Naive B cell (primary cell): Measurements from ENCODE around the gene ADAMTSL3. TPM values are rescaled to one million over a fixed set of nuclear protein-coding genes. Genes with fewer than 3 reads are reported as not detected.
"Not testable (repeated sequence)": the region's sequence is repeated elsewhere in the genome, so short reads cannot be mapped to it uniquely, and the experiment has no call there.

Experiments
- ATAC-seq, 2 donors: fragments of 150-1000 bp; cut with Tn5 transposase; 2 replicates each; pipeline ENCODE4 v1.10.0; 2021; ENCODE audit warnings: low read depth in 2 of 2, mild to moderate bottlenecking in 2 of 2, moderate library complexity in 2 of 2
- DNase-seq: peaks from one replicate; pipeline ENCODE4 v3.0.0; 2022
- H3K27ac Mint-ChIP-seq, 6 donors: one replicate each; pipeline ENCODE4 v1.8.0; 2020 to 2022; ENCODE audit warnings: mild to moderate bottlenecking in 6 of 6, mixed read lengths in 6 of 6, moderate library complexity in 5 of 6, inconsistent platforms in 2 of 6
- H3K27me3 Mint-ChIP-seq, 3 donors: one replicate each; pipeline ENCODE4 v1.8.0; 2021 to 2022; ENCODE audit warnings: mixed read lengths in 3 of 3, mild to moderate bottlenecking in 1 of 3
- H3K36me3 Mint-ChIP-seq, 2 donors: one replicate each; pipeline ENCODE4 v1.8.0; 2020 to 2022; ENCODE audit warnings: mixed read lengths in 2 of 2, inconsistent platforms in 1 of 2, mild to moderate bottlenecking in 1 of 2
- H3K4me1 Mint-ChIP-seq, 3 donors: one replicate each; pipeline ENCODE4 v1.8.0; 2020 to 2022; ENCODE audit warnings: mixed read lengths in 3 of 3, inconsistent platforms in 1 of 3, mild to moderate bottlenecking in 1 of 3, moderate library complexity in 1 of 3
- H3K4me3 Mint-ChIP-seq, 8 donors: one replicate each; pipeline ENCODE4 v1.8.0; 2020 to 2022; ENCODE audit warnings: mild to moderate bottlenecking in 8 of 8, mixed read lengths in 8 of 8, moderate library complexity in 8 of 8, inconsistent platforms in 2 of 8
- H3K9me3 Mint-ChIP-seq, 7 donors: one replicate each; pipeline ENCODE4 v1.8.0; 2020 to 2022; ENCODE audit warnings: mixed read lengths in 7 of 7, mild to moderate bottlenecking in 5 of 7, inconsistent platforms in 2 of 7, moderate library complexity in 1 of 7
- polyA plus RNA-seq, 6 donors: library from polyadenylated mRNA; unstranded; fragments of 300-500 nt; fragmentation: Illumina TruSeq; gene quantifications; one replicate each; pipeline ENCODE4 v1.2.3, GENCODE V29; 2021; ENCODE audit warnings: low read depth in 6 of 6

Gene ADAMTSL3
- polyA plus RNA-seq, 6 donors from 2014 or later: not detected

DNA sequence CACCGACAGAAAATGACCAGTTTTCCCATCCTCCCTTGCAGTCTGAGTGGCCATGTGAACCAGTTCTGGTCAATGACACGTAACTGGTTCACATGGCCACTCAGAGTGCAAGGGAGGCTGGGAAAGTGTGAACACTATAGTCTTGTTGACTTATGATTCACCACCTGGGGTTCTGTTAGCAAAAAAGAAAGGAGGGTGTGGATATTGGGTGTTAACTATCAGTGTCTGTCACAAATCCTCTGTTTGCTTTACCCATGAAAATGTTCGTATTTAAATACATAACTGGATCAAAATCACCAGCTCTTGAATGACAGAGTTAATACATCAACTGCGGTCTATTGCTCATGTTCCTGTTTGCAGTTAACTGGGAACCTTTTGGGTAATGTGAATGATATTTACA, 92.3 kb downstream of the ADAMTSL3 start:
- no peaks in the 10 kb centered on the region for H3K27me3 Mint-ChIP-seq
- no peak for DNase-seq
- H3K4me1 Mint-ChIP-seq: no peaks in the 10 kb centered on the region
- ATAC-seq: no peak
- peaks cover 0 to 5% (median 0%) of the 10 kb centered on the region in 7 donors for H3K9me3 Mint-ChIP-seq
- H3K4me3 Mint-ChIP-seq: no peak overlapping the region
- H3K36me3 Mint-ChIP-seq: no peaks in the 10 kb centered on the region
- H3K27ac Mint-ChIP-seq: no peak overlapping the region

DNA sequence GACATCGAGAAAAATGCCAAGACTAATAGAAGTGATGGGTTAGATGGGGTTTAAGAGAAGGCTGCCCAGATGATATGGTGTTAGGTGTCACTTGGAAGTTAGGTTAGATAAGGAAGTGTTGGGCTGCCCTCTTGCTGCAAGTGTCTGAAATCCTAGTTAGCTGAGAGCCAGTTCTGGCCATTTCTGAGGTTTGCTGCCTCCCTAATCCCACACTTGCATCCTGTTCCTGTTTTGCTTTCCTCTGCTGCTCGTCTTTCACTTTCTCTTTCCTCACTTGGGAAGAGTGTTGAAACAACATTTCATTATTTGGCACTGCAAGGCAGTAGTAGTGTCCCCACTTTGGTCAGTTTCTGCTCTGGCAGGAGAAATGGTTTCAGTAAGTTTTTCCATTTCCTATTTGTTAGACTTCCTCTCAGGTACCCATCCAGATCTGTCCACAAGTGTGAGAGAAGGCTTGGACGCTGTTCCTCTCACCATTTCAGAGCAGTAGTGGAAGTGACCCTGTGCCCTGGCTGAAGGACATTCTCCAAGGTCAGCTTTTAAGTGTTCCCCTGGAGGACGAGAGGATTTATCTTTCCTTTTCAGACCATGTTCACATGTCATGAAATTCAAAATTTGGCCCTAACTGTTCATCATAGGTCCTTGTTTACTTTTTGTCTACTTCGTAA, 93.3 kb downstream of the ADAMTSL3 start:
- Mint-ChIP-seq H3K4me1 (no peaks in the 10 kb centered on the region), H3K4me3 (no peak overlapping the region), H3K9me3 (peaks cover 0 to 5% (median 0%) of the 10 kb centered on the region in 7 donors), H3K27me3 (no peaks in the 10 kb centered on the region), H3K36me3 (no peaks in the 10 kb centered on the region), H3K27ac (no peak overlapping the region)
- ATAC-seq (no peak), DNase-seq (no peak)

DNA sequence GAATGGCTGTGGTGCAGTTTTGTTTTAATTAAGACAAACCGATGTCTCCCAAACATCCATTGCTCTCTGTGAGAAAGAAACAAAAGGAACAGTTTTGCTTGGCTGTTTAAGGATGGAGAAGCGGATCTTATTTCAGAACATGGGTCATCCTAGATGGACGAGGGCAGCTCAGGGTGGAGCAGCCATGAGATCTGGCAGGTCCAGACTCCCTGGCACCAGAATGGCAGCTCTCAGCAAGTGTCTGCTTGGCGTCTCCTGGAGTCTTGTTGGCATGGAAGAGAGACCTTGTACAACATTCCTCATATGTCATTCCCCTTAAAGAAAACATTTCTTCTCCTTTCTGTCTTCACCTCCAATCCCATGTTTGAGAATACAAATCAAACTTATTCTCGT, 93.8 kb downstream of the ADAMTSL3 start:
- Mint-ChIP-seq H3K27ac (no peak overlapping the region), H3K9me3 (peaks cover 0 to 5% (median 0%) of the 10 kb centered on the region in 7 donors), H3K27me3 (no peaks in the 10 kb centered on the region), H3K36me3 (no peaks in the 10 kb centered on the region), H3K4me3 (no peak overlapping the region), H3K4me1 (no peaks in the 10 kb centered on the region)
- ATAC-seq: no peak
- DNase-seq: no peak

DNA sequence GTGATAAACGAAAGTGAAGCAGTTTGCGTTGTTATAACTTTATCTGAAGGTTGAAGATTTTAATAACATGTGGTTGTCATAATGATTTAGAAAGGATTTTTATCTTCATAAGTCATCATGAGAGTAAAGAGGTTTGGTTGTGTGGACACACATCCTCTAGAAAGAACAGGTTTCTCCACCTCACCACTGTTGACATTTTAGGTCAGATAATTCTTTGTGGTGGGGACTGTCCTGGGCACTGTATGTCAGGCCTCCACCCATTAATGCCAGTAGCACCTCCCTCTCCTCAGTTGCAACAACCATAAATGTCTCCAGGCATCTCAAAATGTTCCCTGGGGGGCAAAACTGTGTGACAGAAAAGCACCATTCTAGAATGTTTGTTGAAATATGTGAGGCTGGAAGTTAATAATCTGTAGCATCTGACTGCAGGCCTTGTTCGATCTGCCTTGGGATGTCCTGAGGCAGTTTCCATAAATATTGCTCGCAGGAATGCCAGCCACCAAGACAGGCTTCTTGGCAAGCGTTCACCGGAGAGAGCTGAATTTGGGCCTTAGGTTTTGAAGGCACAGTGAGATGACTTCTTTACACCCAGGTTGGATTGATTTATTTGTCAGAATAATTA, 100.1 kb downstream of the ADAMTSL3 start:
- H3K27ac Mint-ChIP-seq: no peak overlapping the region
- no peak overlapping the region for H3K4me3 Mint-ChIP-seq
- H3K9me3 Mint-ChIP-seq: peaks cover 5 to 17% (median 10%) of the 10 kb centered on the region in 7 donors
- peaks cover 0 to 8% of the 10 kb centered on the region in 2 donors for H3K36me3 Mint-ChIP-seq
- no peaks in the 10 kb centered on the region for H3K27me3 Mint-ChIP-seq
- no peaks in the 10 kb centered on the region for H3K4me1 Mint-ChIP-seq
- no peak for ATAC-seq
- no peak for DNase-seq

DNA sequence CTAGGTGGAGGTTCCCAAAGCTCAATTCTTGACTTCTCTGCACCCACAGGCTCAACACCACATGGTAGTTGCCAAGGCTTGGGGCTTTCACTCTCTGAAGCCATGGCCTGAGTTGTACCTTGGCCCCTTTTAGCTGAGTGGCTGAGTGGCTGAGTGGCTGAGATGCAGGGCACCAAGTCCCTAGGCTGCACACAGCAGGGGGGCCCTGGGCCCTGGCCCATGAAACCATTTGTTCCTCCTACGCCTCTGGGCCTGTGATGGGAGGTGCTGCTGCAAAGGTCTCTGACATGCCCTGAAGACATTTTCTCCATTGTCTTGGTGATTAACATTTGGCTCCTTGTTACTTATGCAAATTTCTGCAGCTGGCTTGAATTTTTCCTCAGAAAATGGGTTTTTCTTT, 103.4 kb downstream of the ADAMTSL3 start:
- H3K4me3 Mint-ChIP-seq, H3K27me3 Mint-ChIP-seq, H3K4me1 Mint-ChIP-seq: not testable (repeated sequence)

DNA sequence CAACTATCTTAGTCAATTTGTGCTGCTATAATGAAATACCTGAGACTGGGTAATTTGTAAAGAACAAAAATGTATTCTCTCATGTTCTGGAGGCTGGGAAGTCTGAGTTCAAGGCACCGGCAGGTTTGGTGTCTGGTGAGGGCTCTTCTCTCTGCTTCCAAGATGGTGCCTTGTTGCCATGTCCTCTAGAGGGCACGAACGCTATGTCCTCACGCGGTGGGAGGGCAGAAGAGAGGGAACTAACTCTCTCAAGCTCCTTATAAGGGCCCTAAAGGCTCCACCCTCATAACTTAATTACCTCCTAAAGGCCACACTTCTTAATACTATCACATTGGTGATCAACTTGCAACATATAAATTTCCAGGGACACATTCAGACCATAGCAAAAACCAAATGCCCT, 108.4 kb downstream of the ADAMTSL3 start:
- H3K4me3 Mint-ChIP-seq: no peak overlapping the region
- peaks cover 0 to 8% (median 0%) of the 10 kb centered on the region in 3 donors for H3K27me3 Mint-ChIP-seq
- H3K9me3 Mint-ChIP-seq: peaks cover 4 to 15% (median 7%) of the 10 kb centered on the region in 7 donors
- no peak for ATAC-seq
- no peak overlapping the region for H3K27ac Mint-ChIP-seq
- no peaks in the 10 kb centered on the region for H3K4me1 Mint-ChIP-seq
- H3K36me3 Mint-ChIP-seq: peaks cover 0 to 8% of the 10 kb centered on the region in 2 donors
- DNase-seq: no peak

More for the DNA sequence above, 103.4 kb downstream of the ADAMTSL3 start:
- not testable (repeated sequence) for DNase-seq, H3K27ac Mint-ChIP-seq, ATAC-seq, H3K36me3 Mint-ChIP-seq
- H3K9me3 Mint-ChIP-seq: peaks cover 5 to 17% (median 10%) of the 10 kb centered on the region in 7 donors

DNA sequence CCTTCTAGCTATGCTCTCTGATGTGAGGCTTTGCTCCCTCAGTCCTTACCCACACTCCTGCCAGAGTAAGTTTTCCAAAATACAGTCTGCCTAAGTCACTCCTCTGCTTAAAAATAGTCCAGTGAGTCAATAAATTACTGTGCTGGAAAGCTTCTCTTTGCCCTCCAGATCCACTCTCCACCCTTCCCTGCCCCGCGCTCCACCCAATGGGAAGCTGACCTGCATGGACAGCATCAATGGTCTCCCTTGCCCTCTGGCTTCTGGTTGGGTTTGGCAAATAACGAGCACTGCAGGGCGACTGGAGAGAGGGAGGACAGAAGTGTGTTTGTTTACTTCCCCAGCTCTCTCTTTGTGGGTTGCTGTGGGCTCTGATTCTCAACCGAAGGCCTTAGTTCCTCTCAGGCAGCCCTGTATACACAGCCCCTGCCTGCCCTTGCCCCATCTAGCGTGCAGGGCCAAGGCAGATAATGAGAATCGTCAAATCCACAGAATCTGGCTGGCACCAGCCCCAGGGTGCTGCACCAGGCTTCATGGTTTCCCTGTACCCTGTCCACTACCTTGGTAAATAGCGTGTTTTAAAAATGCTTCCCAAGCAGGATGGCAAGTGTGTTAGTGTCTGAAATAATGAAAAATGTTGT, 110.4 kb downstream of the ADAMTSL3 start:
- no peaks in the 10 kb centered on the region for H3K4me1 Mint-ChIP-seq
- ATAC-seq (no peak), DNase-seq (no peak)
- H3K4me3 Mint-ChIP-seq: no peak overlapping the region
- H3K27me3 Mint-ChIP-seq: peaks cover 0 to 12% (median 0%) of the 10 kb centered on the region in 3 donors
- H3K9me3 Mint-ChIP-seq: peaks cover 0 to 2% (median 0%) of the 10 kb centered on the region in 7 donors
- H3K27ac Mint-ChIP-seq: no peak overlapping the region
- no peaks in the 10 kb centered on the region for H3K36me3 Mint-ChIP-seq

DNA sequence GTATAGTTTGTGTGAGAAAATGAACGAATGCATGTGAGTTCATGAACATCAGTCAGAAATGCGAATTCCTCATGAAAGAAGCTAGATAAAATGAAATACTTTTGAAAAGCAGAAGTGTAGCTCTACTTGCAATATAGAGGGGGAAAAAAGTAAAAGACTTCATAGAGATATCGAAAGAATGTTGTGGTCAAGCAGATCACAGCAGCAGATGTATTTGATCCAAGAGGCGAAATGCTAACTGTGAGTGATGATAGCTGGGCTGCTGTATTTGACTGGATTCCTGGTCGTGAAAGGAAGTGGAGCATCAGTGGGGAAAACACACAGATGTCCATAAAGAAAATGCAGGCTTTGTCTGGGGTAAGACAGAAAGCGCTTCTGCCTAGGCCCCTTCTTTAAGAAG, 112.4 kb downstream of the ADAMTSL3 start:
- H3K27ac Mint-ChIP-seq: no peak overlapping the region
- ATAC-seq (no peak), DNase-seq (no peak)
- no peaks in the 10 kb centered on the region for H3K4me1 Mint-ChIP-seq
- no peaks in the 10 kb centered on the region for H3K36me3 Mint-ChIP-seq
- H3K27me3 Mint-ChIP-seq: peaks cover 0 to 12% (median 0%) of the 10 kb centered on the region in 3 donors
- peaks cover 0 to under 1% (median 0%) of the 10 kb centered on the region in 7 donors for H3K9me3 Mint-ChIP-seq
- no peak overlapping the region for H3K4me3 Mint-ChIP-seq

DNA sequence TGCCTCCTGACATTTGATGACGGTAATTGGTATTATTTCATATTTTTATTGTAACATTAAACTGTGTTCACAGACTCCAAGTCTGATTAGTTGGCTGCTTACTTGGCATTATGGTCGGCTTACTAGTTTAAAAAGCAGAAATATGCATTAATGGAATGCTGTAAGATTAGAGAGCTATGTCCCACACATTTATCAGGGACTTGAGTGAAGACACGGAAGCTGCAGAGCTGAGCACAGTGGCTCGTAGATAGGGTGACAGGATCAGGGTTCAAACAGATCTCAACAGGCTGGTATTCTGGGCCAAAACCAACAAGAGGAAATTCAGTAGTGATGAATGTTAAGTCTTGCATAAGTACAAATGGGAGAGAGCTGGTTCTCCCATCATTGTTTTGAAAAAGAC, 113.8 kb downstream of the ADAMTSL3 start:
- no peaks in the 10 kb centered on the region for H3K36me3 Mint-ChIP-seq
- ATAC-seq (no peak), DNase-seq (no peak)
- peaks cover 0 to 12% (median 0%) of the 10 kb centered on the region in 3 donors for H3K27me3 Mint-ChIP-seq
- H3K27ac Mint-ChIP-seq: no peak overlapping the region
- H3K4me1 Mint-ChIP-seq: no peaks in the 10 kb centered on the region
- H3K4me3 Mint-ChIP-seq: no peak overlapping the region
- H3K9me3 Mint-ChIP-seq: peaks cover 0 to 2% (median 0%) of the 10 kb centered on the region in 7 donors

DNA sequence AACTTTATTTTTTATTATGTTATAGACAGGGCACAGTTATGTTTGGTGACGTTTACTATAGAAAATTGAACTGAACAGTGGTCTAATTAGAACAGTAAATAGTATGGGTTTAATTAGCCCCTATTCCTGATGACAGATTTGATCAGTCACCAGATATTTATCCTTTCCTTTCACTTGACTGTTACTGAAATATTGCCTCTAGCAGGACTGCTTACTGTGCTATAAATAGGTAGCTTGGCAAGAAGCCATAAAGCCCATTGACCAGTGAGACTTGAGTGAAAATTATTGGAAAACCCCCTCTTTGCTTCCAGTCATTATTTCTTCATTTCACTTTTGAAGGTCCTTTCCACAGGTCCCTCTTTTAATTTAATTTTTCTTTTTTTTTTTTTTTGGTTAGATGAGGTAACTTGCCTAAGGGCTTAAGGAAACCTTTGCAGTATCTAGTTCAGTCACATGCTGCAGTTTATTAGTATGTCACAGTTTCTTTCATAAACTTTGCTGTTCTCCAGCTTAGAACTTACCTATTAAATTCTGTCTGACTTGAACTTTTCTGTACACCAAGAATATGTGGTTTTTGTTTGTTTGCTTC, 115.6 kb downstream of the ADAMTSL3 start:
- no peak for ATAC-seq
- Mint-ChIP-seq H3K36me3 (no peaks in the 10 kb centered on the region), H3K4me1 (no peaks in the 10 kb centered on the region), H3K4me3 (no peak overlapping the region), H3K9me3 (peaks cover 0 to 4% (median 0%) of the 10 kb centered on the region in 7 donors), H3K27ac (no peak overlapping the region), H3K27me3 (peaks cover 5 to 14% (median 12%) of the 10 kb centered on the region in 3 donors)
- DNase-seq: no peak

DNA sequence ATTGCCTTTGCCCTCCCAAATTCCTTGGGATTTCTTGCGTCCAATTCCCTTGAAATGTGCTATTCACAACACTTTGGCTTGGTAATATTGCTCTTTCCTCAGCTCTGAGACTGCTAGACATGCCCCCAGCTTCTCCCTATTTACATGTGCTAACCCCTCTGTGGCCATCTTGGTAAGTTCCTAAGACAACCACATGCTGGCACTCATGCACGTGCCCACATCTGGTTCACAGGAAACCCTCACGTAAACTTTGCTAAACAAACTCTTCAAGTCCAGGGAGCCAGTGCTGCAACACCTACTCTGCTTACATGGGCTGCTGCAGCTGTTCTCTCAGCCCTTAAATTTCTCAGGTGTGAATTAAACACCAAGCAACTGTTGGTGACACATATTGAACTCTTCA, 121.8 kb downstream of the ADAMTSL3 start:
- peaks cover 5 to 16% (median 9%) of the 10 kb centered on the region in 3 donors for H3K27me3 Mint-ChIP-seq
- H3K9me3 Mint-ChIP-seq: peaks cover 3 to 10% (median 4%) of the 10 kb centered on the region in 7 donors
- H3K27ac Mint-ChIP-seq: no peak overlapping the region
- H3K36me3 Mint-ChIP-seq: no peaks in the 10 kb centered on the region
- ATAC-seq: no peak
- no peak for DNase-seq
- H3K4me3 Mint-ChIP-seq: no peak overlapping the region
- H3K4me1 Mint-ChIP-seq: no peaks in the 10 kb centered on the region

DNA sequence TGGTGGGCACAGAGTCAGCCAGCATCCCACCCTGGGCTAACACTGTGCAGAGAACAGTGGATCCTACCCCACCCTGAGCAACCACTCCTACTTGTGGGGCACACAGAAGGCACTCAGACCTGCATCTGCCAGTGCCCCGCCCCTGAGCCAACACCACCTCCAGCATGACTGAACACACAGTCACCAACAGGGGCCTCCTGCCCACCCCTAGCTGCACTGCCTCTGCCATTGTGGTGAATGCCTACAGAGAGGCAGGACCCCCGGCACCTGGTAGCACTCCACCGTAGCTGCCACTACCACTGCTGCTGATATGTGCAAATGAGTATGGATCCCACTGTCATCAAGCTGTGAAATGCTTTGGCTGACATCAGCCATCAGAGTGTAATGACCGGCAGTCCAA, 123.1 kb downstream of the ADAMTSL3 start:
- no peak overlapping the region for H3K4me3 Mint-ChIP-seq
- H3K36me3 Mint-ChIP-seq: no peaks in the 10 kb centered on the region
- no peak for ATAC-seq

DNA sequence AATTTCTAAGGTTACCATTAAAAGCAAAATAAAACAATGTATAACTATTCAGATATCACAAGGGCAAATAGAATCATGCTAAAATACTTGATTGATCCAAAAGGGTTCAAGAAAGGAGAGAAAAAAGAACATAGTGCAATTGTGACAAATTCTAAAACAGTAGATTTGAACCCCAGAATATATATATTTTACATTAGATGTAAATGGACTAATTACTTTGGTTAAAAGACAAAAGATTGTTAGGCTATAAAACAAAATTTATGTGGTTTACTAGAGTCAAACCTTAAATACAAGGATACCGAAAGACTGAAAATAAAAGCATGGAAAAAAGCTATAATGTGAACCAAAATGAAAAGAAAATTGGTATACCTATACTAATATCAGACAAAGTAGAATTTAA, 129.3 kb downstream of the ADAMTSL3 start:
- no peak for DNase-seq
- Mint-ChIP-seq H3K9me3 (peaks cover 5 to 16% (median 12%) of the 10 kb centered on the region in 7 donors), H3K27me3 (peaks cover 0 to 6% (median 0%) of the 10 kb centered on the region in 3 donors), H3K27ac (no peak overlapping the region), H3K4me3 (no peak overlapping the region), H3K4me1 (no peaks in the 10 kb centered on the region), H3K36me3 (no peaks in the 10 kb centered on the region)
- no peak for ATAC-seq

More for the DNA sequence above, 123.1 kb downstream of the ADAMTSL3 start:
- Mint-ChIP-seq H3K4me1 (no peaks in the 10 kb centered on the region), H3K9me3 (peaks cover 3 to 10% (median 5%) of the 10 kb centered on the region in 7 donors), H3K27me3 (peaks cover 5 to 16% (median 9%) of the 10 kb centered on the region in 3 donors), H3K27ac (no peak overlapping the region)
- DNase-seq: no peak
